ENCODE results near the gene SLC15A2. TPM values are rescaled to one million over a fixed set of nuclear protein-coding genes. Genes with fewer than 3 reads are reported as not detected.

The SLC15A2 gene, protein sequence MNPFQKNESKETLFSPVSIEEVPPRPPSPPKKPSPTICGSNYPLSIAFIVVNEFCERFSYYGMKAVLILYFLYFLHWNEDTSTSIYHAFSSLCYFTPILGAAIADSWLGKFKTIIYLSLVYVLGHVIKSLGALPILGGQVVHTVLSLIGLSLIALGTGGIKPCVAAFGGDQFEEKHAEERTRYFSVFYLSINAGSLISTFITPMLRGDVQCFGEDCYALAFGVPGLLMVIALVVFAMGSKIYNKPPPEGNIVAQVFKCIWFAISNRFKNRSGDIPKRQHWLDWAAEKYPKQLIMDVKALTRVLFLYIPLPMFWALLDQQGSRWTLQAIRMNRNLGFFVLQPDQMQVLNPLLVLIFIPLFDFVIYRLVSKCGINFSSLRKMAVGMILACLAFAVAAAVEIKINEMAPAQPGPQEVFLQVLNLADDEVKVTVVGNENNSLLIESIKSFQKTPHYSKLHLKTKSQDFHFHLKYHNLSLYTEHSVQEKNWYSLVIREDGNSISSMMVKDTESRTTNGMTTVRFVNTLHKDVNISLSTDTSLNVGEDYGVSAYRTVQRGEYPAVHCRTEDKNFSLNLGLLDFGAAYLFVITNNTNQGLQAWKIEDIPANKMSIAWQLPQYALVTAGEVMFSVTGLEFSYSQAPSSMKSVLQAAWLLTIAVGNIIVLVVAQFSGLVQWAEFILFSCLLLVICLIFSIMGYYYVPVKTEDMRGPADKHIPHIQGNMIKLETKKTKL
- 6.7 TPM for total RNA-seq (2013)
- polyA plus RNA-seq: 1 to 10 TPM in 1 of 3 donors, under 1 TPM in 2; 0.37 to 5.4 (median 0.62) TPM
- polyA minus RNA-seq: 1.8 and 3.7 TPM in 2 replicates
- total RNA-seq: 0.87 to 11.1 (median 6.2) reads per million in 11 experiments

DNA sequence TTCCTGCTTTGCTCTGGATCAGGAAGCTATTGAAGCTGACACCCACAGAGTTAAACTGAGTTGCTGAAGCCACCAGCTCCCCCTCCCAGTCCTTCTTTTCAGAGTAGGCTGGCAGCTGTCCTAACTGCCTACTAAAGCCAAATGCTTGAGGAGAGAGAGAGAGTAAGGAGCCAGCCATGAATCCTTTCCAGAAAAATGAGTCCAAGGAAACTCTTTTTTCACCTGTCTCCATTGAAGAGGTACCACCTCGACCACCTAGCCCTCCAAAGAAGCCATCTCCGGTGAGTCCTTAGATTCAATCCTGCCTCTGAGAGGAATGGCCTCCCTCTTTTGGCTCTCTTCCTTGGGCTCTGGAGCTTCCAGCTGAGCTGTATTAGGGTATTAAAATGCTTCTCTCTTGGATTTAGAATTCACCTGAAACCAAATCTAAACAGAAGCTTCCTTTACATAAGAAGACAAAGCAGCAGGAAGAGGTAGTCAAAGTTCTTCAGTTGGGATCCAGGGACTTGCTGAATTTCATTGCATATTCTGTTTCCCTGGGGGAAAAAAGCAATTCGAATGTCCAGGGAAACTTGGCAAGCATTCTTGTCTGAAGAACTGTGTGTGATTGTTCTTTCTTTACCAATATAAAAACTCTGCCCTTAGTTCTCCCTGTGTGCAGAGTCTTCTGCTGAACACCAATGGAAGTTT is at the start of gene SLC15A2:
Gene SLC15A2, plus strand, starts transcription at position 101 of the 690 bp plus-strand sequence. Its CDS starts 76 bp downstream, at position 177.
- Histone ChIP-seq H3K4me2 (replicated peaks; ENCODE audit: extremely low read depth, low read length, poor library complexity, severe bottlenecking) (no peak within 1 kb of the TSS), H4K20me1 (ENCODE audit: insufficient read depth, low read length) (no peaks in the 10 kb centered on the region), H3K4me1 (ENCODE audit: control insufficient read depth in 1 of 2, insufficient read depth in 2 of 2, low read length in 2 of 2) (no peaks in the 10 kb centered on the region), H3K4me3 (replicated peaks in 1 of 3; ENCODE audit: low read depth in 2 of 3, low read length in 3 of 3) (no peak within 1 kb of the TSS), H3K27me3 (ENCODE audit: control insufficient read depth in 2 of 2, insufficient read depth in 2 of 2, low read length in 2 of 2) (no peaks in the 10 kb centered on the region), H3K9me3 (replicated peaks in 1 of 2; ENCODE audit: control insufficient read depth in 1 of 2, insufficient read depth in 1 of 2, low read length in 2 of 2) (no peaks in the 10 kb centered on the region), H2AFZ (ENCODE audit: insufficient read depth, low read depth, low read length, poor library complexity, severe bottlenecking) (no peak within 1 kb of the TSS), H3K27ac (ENCODE audit: low read depth in 1 of 2, low read length in 2 of 2) (peak within 1 kb of the TSS in 1 of 2 donors; percentile 38), H3K36me3 (replicated peaks in 1 of 2; ENCODE audit: control insufficient read depth in 1 of 2, insufficient read depth in 2 of 2, low read length in 2 of 2) (peaks cover 42 to 64% of the 10 kb centered on the region in 2 donors), H3K79me2 (ENCODE audit: insufficient read depth, low read length) (no peaks in the 10 kb centered on the region), H3K9ac (ENCODE audit: insufficient read depth, low read length, poor library complexity, severe bottlenecking) (no peak within 1 kb of the TSS)
- H3K36me3 Mint-ChIP-seq: peaks cover 42 to 59% of the 10 kb centered on the region in 2 donors
- TF ChIP-seq, protein P1, sequence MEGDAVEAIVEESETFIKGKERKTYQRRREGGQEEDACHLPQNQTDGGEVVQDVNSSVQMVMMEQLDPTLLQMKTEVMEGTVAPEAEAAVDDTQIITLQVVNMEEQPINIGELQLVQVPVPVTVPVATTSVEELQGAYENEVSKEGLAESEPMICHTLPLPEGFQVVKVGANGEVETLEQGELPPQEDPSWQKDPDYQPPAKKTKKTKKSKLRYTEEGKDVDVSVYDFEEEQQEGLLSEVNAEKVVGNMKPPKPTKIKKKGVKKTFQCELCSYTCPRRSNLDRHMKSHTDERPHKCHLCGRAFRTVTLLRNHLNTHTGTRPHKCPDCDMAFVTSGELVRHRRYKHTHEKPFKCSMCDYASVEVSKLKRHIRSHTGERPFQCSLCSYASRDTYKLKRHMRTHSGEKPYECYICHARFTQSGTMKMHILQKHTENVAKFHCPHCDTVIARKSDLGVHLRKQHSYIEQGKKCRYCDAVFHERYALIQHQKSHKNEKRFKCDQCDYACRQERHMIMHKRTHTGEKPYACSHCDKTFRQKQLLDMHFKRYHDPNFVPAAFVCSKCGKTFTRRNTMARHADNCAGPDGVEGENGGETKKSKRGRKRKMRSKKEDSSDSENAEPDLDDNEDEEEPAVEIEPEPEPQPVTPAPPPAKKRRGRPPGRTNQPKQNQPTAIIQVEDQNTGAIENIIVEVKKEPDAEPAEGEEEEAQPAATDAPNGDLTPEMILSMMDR (IDR thresholded peaks at IDR 0.05): no peak
- H3K27ac Mint-ChIP-seq: peak within 1 kb of the TSS in 5 of 7 donors; percentile 6 to 66 (median 46)
- H3K9me3 Mint-ChIP-seq: no peaks in the 10 kb centered on the region
- no peaks in the 10 kb centered on the region for H3K27me3 Mint-ChIP-seq (ENCODE audit: low read depth in 3 of 3)
- H3K4me3 Mint-ChIP-seq: no peak within 1 kb of the TSS
- DNase-seq: no peak
- intact Hi-C loops (cut with micrococcal nuclease): no loop called here
- WGBS (ENCODE audit: insufficient coverage): no CpG with 5 or more reads among the region's 3 CpGs
- H3K4me1 Mint-ChIP-seq: no peaks in the 10 kb centered on the region

DNA sequence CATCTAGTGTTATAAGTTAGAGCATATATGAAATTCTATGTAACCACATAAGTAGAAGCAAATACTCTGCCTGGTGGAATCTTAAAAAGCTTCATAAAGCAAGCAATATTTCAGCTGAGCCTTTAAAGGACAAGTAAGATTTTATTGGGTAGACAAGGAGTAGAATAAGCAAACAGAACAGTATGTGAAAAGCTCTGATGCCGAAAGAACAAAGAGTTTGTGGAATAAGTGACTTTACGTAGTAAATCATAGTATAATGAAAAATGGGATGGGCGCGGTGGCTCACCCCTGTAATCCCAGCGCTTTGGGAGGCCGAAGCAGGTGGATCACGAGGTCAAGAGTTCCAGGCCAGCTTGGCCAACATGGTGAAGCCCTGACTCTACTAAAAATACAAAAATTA is 49.3 kb upstream of the SLC15A2 start:
- peaks cover 32 to 59% of the 10 kb centered on the region in 2 donors for H3K36me3 Mint-ChIP-seq
- Histone ChIP-seq H3K9ac (ENCODE audit: insufficient read depth, low read length, poor library complexity, severe bottlenecking) (no peak overlapping the region), H3K4me3 (replicated peaks in 1 of 3; ENCODE audit: low read depth in 2 of 3, low read length in 3 of 3) (no peak overlapping the region), H3K27ac (ENCODE audit: low read depth in 1 of 2, low read length in 2 of 2) (peak overlapping the region in 1 of 2 donors; percentile 2), H3K27me3 (ENCODE audit: control insufficient read depth in 2 of 2, insufficient read depth in 2 of 2, low read length in 2 of 2) (no peaks in the 10 kb centered on the region), H3K4me2 (replicated peaks; ENCODE audit: extremely low read depth, low read length, poor library complexity, severe bottlenecking) (no peak overlapping the region), H3K4me1 (ENCODE audit: control insufficient read depth in 1 of 2, insufficient read depth in 2 of 2, low read length in 2 of 2) (no peaks in the 10 kb centered on the region), H4K20me1 (ENCODE audit: insufficient read depth, low read length) (peaks cover 7% of the 10 kb centered on the region), H2AFZ (ENCODE audit: insufficient read depth, low read depth, low read length, poor library complexity, severe bottlenecking) (no peak overlapping the region), H3K36me3 (replicated peaks in 1 of 2; ENCODE audit: control insufficient read depth in 1 of 2, insufficient read depth in 2 of 2, low read length in 2 of 2) (peaks cover 28 to 51% of the 10 kb centered on the region in 2 donors), H3K79me2 (ENCODE audit: insufficient read depth, low read length) (peaks cover 98% of the 10 kb centered on the region), H3K9me3 (replicated peaks in 1 of 2; ENCODE audit: control insufficient read depth in 1 of 2, insufficient read depth in 1 of 2, low read length in 2 of 2) (no peaks in the 10 kb centered on the region)
- DNase-seq: no peak
- H3K27me3 Mint-ChIP-seq (ENCODE audit: low read depth in 3 of 3): no peaks in the 10 kb centered on the region
- intact Hi-C loops (cut with micrococcal nuclease): no loop called here
- TF ChIP-seq, protein P1 (IDR thresholded peaks at IDR 0.05): no peak
- WGBS (ENCODE audit: insufficient coverage): 100% methylated on average over 3 of the region's 7 CpGs
- H3K27ac Mint-ChIP-seq: peak overlapping the region in 1 of 7 donors; percentile 71
- H3K9me3 Mint-ChIP-seq: peaks cover 0 to 2% (median 0%) of the 10 kb centered on the region in 7 donors
- no peak overlapping the region for H3K4me3 Mint-ChIP-seq
- H3K4me1 Mint-ChIP-seq: peaks cover 9% of the 10 kb centered on the region
